IPS-18c (cell line): Measurements from ENCODE around the gene THSD7A.

ENCODE experiments used
- H3K4me3 ChIP-seq: 2 replicates; pipeline ENCODE4 v1.7.0; 2013; ENCODE audit warnings: low read depth, mild to moderate bottlenecking, low read length, moderate library complexity; ENCODE audit not compliant: insufficient read depth
- H3K9me3 ChIP-seq: one replicate; pipeline ENCODE4 v1.6.1; 2013; ENCODE audit warnings: mild to moderate bottlenecking, low read length, moderate library complexity; ENCODE audit not compliant: control insufficient read depth, insufficient read depth

THSD7A gene

DNA sequence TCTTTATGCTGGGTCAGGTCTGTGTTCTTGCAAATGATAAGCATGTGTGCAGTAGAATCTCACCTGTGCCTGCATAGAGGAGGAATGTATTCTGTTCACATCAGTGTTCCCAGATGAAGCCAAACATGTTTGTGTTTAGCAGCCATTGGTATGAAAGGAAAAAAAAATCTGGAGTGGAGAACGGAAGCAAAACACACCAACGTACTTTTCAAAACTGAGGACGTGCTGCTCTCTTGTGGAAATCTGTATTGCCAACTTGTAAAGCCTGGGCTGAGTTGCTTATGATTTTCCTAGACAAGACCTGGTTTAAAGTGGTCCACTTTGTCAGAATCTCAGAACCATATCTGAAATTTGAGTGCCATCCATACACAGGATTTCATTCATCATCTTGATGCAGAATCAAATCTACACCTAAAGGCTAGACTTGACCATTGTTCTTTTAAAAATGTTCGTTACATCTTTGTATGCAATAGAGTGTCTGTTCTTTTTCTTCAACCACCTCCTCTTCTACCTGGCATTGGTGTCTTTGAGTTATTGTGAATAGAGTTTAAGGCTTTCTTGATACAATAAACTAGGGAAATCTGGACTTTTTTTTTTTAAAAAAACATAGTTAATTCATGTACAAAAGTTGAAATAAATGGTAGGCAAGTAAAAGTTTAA is 490.6 kb downstream of the THSD7A start:
- H3K4me3 ChIP-seq: no peak overlapping the region

DNA sequence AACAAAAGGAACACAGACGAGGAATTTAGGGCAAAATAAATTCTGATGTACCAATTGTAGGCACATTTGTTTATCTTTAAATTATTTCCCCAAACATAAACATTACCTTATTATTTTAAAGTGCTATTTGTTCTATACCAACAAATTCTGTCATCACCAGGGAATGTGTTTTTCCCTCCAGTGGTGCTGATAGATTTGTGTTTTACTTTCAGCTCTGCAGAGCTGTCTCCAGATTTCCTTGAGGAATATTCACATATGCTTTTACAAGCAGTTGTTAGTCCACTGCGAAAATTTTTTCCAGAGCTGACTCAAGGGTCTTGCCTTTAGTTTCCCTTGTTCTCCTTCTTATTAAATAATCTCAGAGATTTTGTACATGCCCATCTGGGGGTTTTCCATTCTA is 495.6 kb downstream of the THSD7A start:
- H3K4me3 ChIP-seq: no peak overlapping the region
- no peaks in the 10 kb centered on the region for H3K9me3 ChIP-seq

More for the DNA sequence above, 490.6 kb downstream of the THSD7A start:
- H3K9me3 ChIP-seq: no peaks in the 10 kb centered on the region

DNA sequence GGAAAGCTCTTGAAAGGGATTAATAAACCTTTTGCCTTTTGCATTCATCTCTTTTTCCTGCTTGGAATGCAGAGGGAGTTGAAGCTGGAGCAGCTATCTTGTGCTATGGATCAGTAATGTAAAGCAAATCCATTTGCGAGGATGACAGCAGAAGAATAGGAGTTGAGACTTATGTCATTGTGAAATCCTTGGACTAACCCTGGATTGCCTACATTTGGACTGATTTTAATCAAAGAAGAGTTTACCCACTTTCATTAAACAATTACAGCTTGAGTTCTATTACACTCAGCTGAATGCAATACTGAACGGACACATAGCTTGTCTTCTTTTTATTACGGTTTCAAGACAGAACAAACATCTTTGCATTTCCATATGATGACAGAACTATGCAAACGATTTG is 496.1 kb downstream of the THSD7A start:
- no peak overlapping the region for H3K4me3 ChIP-seq

DNA sequence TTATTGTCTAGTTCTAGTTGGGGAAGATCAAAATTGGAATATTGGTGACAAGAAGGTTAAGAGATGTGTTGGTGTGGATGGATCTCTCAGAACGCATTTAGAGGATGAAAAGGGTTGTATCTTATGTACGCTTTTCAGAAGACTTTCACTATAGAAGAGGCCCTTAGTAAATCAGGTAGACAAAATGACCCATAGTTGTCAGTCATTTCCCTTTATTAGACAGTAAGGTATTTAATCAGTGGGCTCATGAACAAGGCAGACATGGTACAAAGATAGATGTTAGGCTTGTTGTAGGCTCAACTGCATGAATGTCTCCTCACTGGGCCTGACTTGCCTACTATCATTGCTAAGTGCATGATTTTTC is 499.2 kb downstream of the THSD7A start:
- H3K4me3 ChIP-seq: no peak overlapping the region
- H3K9me3 ChIP-seq: no peaks in the 10 kb centered on the region

More for the DNA sequence above, 496.1 kb downstream of the THSD7A start:
- H3K9me3 ChIP-seq: no peaks in the 10 kb centered on the region

DNA sequence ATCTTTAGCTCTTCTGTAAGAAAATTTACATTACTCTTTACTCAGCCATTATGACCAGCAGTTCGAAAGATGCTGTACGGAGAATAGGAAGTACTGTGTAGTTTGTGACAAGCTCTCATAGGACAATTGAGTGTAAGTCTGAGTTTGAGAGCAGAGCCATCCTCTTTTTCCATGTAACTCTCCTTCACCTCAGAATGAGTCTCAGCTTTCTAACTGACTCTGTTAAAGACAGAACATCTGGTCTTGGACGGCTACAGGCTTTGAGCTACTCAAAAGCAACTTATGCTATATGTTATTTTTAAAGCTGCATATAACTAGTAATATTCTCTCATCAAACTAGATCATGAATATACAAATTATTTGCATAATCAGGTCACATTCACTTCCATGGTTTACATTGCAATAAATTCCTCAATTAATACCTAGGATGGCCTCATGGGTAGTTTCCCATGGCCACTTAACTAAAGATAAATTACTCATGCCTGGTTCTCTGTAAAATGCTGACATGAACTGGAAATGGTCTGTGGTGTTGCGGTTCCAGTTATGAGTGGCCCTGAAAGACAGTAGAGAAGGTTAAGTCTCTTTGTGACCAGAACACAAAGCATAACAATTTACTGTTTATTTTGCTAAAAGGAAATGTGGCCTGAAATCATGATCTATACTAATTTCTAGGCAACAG is 499.7 kb downstream of the THSD7A start:
- H3K9me3 ChIP-seq: no peaks in the 10 kb centered on the region
- H3K4me3 ChIP-seq: no peak overlapping the region

DNA sequence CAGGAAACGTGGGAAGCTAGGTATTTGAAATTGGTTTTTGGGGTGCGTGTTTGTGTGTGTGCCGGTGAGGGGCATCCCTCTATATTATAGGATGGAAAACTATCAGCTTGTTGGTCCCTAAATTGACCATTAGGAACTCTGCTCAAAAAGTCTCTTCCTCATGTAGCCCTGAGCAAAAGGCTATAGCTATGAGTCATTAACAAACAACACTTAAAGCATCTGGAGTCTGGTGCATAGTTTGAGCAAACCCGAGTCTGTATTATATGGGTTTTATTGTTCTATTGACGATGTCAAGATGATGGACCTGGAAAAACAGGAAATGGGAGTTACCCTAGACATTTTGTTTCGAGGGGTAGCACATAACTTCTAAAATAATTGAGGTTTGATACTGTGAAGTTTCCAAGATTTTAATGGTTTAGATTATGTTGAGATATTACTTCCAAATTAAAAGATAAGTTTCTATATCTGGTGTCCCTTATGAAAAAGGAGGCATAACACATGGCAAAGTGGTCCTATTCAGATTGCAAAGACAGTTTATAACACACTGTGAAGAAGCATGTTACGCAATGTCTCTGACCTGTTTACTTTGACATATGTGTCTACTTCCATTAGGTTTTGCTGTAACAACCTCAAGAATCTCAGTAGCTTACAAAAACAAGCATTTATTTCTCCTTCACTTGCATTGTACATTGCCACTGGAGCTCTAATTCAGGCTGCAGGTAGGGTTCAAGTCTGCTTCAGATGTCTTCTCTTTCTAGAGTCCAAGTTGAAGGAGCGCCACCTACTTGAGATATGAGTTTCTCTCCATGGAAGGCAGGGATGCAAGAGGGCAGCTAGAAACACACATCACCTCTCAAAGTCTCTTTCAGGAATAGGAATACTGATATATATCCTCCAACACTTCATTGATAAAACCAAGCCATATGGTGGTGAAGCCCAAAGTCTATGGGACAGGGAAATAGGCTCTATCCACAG is 500.6 kb downstream of the THSD7A start:
- no peaks in the 10 kb centered on the region for H3K9me3 ChIP-seq
- no peak overlapping the region for H3K4me3 ChIP-seq

DNA sequence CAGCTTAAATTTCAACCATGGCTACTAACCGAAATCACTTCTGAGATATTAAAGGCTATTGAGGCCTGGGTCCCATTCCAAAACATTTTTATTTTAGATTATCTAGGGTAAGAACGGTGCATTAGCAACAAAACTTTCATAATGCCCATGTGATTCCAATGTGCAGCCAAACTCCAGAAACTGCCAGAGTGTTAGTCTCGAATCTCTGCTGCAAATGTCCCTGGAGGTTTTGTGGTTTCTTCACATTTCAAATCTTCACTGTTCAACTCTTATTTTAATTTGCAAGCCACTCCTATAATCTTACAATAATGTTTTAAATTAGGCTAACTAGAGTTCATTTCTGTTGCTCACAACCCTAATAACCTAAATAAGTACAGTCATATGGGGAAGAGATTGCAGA is 501.3 kb downstream of the THSD7A start:
- Histone ChIP-seq H3K9me3 (no peaks in the 10 kb centered on the region), H3K4me3 (no peak overlapping the region)

DNA sequence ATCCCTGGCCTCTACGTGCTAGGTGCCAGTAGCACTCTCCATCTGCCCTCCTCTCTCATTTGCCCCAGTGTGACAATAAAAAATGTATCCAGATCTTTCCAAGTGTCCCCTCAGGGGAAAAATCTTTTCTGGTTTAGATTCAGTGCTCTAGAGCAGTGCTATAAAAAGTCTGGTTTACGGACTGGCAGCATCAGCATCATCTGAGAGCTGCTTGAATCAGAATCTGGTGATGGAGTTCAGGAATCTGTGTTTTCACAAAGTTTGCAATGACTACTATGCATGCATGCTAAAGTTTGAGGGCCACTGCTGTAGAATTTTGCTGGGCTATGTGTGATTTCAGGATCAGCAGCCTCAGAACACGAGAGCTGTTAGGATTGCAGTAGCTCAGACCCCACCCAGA is 501.8 kb downstream of the THSD7A start:
- Histone ChIP-seq H3K4me3 (no peak overlapping the region), H3K9me3 (no peaks in the 10 kb centered on the region)

DNA sequence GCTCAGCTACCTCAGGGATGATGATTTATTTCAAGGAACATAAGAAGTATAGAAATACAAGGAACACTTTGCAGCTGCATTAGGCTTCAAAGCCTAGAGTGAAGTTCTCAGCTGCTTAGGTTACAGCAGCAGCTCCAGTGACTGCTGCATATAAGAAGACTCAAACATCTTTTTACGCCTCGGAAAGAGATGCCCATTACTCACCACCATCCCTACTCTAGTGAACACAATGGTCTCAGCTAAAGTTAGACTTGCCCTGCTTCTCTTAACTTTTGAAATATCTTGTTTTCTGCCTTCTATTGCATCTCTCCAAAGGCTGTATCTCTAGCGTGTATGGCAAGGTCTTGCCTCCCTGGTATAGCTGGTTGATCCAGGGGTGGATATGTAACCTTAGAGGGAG is 502.4 kb downstream of the THSD7A start:
- H3K9me3 ChIP-seq: no peaks in the 10 kb centered on the region
- H3K4me3 ChIP-seq: no peak overlapping the region

DNA sequence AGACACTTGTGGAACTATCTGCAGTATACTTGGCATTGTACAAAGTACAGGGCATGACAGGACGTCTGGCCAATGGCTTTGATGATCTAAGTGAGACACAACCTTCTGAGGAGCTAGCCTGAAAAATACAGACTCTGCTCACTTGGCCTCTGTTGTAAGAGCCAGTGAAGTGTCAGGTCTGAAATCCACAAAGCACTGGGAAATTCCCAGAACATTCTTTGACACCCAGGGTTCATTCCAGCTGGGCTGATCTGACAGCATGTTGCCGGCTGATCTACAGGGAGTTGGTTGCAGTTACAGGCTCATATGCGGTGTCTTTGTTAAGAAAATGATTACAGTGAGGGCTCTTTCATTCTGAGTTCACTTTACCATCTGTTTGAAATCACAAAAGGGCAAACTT is 503.7 kb downstream of the THSD7A start:
- Histone ChIP-seq H3K4me3 (no peak overlapping the region), H3K9me3 (no peaks in the 10 kb centered on the region)

DNA sequence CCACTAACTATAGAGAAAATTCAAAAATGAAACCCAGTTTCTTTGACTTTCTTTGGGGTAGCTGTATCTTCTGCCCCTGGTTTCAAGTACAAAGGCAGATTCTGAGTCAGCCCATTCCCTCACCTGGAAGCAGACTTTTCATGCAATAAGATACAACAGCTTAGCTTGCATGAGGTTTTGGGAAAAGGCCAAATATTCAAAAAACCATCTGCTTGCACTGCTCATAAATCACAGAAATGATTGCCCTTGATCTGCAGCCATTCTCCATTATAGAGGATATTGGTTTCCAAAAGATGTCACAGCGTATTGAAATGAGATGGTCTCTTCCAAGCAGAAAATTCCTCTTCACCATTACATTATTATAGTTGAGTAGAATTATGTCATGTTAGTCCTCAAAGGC is 504.4 kb downstream of the THSD7A start:
- H3K4me3 ChIP-seq: no peak overlapping the region
- no peaks in the 10 kb centered on the region for H3K9me3 ChIP-seq
